HUES6 (cell line): ENCODE measurements around the gene ADGRV1.

ENCODE experiments used
- H3K27ac ChIP-seq: 2 replicates; pipeline ENCODE4 v1.7.0; 2013; ENCODE audit warnings: low read depth, mild to moderate bottlenecking, low read length, inconsistent platforms
- H3K27me3 ChIP-seq: 2 replicates; pipeline ENCODE4 v1.6.1; 2013; ENCODE audit warnings: low read length; ENCODE audit not compliant: control insufficient read depth, insufficient read depth
- H3K36me3 ChIP-seq: 2 replicates; pipeline ENCODE4 v1.6.1; 2013; ENCODE audit warnings: low read length; ENCODE audit not compliant: control insufficient read depth, insufficient read depth
- H3K4me1 ChIP-seq: 2 replicates; pipeline ENCODE4 v1.6.1; 2013; ENCODE audit warnings: low read length; ENCODE audit not compliant: control insufficient read depth, insufficient read depth
- H3K4me3 ChIP-seq: 2 replicates; pipeline ENCODE4 v1.5.1; 2013; ENCODE audit warnings: low read depth, low read length
- H3K9ac ChIP-seq: one replicate; pipeline ENCODE4 v1.6.1; 2013; ENCODE audit warnings: mild to moderate bottlenecking, low read length
- H3K9me3 ChIP-seq: 2 replicates; pipeline ENCODE4 v1.6.1; 2013; ENCODE audit warnings: low read depth, low read length; ENCODE audit not compliant: control insufficient read depth, insufficient read depth

The ADGRV1 gene

GRCh38 chr5:91123901-91124300 lies 565.3 kb downstream of the ADGRV1 start:
- Histone ChIP-seq H3K27ac (no peak overlapping the region), H3K4me3 (no peak overlapping the region), H3K9me3 (no peaks in the 10 kb centered on the region), H3K9ac (no peak overlapping the region), H3K4me1 (no peaks in the 10 kb centered on the region), H3K36me3 (no peaks in the 10 kb centered on the region), H3K27me3 (no peaks in the 10 kb centered on the region)

- H3K9ac ChIP-seq, result no peak overlapping the region
- no peak overlapping the region for H3K4me3 ChIP-seq
- H3K9me3 ChIP-seq, result no peaks in the 10 kb centered on the region
- H3K27me3 ChIP-seq, result no peaks in the 10 kb centered on the region
- no peaks in the 10 kb centered on the region for H3K36me3 ChIP-seq
- no peaks in the 10 kb centered on the region for H3K4me1 ChIP-seq
- no peak overlapping the region; the same call in 1 of the 2 replicates for H3K27ac ChIP-seq
These were observed 567.3 kb downstream of the ADGRV1 start for GRCh38 chr5:91125916-91126315.

DNA sequence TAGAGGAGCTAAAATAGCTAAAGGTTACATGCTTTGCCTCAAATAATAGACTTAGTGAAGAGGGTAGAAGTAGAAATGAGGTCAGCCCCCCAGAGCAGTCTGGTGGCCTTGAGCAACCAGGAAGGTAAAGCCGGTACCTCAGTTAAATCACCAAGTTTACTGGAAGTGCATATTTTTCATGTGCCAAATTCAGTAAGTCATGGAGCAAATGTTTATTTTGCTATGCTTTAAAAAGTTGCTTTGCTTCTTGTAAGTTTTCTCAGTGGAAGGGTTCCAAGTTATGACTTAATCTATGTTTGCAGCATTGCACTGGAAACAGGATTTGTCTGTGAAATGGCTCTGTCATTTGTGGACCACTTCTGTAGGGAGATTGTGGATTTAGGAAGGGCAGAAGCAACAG lies 567.9 kb downstream of the ADGRV1 start:
- no peak overlapping the region for H3K4me3 ChIP-seq
- H3K9ac ChIP-seq, result no peak overlapping the region
- no peaks in the 10 kb centered on the region for H3K36me3 ChIP-seq
- no peaks in the 10 kb centered on the region for H3K27me3 ChIP-seq
- no peaks in the 10 kb centered on the region for H3K4me1 ChIP-seq
- no peaks in the 10 kb centered on the region for H3K9me3 ChIP-seq
- no peak overlapping the region; the same call in 1 of the 2 replicates for H3K27ac ChIP-seq

- no peak overlapping the region for H3K27ac ChIP-seq
- H3K9me3 ChIP-seq, result no peaks in the 10 kb centered on the region
- no peaks in the 10 kb centered on the region for H3K27me3 ChIP-seq
- H3K4me3 ChIP-seq, result no peak overlapping the region
- no peaks in the 10 kb centered on the region for H3K36me3 ChIP-seq
- no peak overlapping the region for H3K9ac ChIP-seq
- H3K4me1 ChIP-seq, result no peaks in the 10 kb centered on the region
These were observed 568.3 kb downstream of the ADGRV1 start for GRCh38 chr5:91126888-91127287.

DNA sequence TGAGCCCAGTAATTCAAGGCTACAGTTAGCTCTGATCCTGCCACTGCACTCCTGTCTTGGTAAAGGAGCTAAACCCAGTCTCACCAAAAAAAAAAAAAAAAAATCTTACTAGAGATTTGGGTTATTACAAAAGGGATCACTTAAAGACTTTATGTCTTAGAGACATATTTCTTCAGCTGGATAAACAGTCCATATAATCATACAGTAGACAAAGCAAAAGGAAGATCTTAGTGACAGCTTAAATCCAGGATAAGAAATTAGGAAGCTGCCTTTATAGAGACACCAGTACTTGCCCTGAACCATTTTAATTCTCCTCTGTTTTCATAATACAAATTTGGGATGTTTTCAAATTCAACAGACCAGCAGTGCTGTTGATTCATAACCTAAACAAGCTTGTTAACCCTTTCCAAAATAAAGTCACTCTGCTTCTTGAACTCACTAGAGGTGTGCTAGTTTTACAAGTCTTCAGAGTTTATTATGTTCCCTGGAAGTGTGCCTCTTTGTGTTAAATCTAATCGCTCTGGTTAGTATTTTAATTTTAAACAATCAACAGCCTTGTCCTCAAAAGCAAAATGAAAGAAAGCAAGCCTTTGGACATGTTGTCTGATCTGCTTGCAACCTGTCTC lies 569.0 kb downstream of the ADGRV1 start:
- Histone ChIP-seq H3K4me1 (no peaks in the 10 kb centered on the region), H3K9me3 (no peaks in the 10 kb centered on the region), H3K9ac (no peak overlapping the region), H3K27ac (no peak overlapping the region), H3K36me3 (no peaks in the 10 kb centered on the region), H3K27me3 (no peaks in the 10 kb centered on the region), H3K4me3 (no peak overlapping the region)

DNA sequence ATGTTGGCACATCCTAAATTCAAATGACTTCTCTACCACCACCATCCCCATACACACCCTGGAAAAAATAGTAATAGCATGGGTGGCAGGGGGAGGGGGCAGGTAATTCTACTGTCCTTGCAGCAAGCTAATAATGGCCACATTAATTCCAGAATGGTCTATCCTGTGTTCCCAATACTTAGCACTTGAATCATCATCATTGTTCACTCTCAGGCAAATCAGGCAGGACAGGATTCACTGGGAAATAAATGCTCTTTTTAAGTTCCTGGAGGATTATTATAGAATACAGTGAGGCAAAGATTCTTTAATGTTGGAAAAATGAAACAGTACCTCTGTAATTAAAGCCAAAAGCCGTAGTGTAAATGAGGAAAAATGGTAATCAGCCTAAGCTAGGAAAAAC lies 570.0 kb downstream of the ADGRV1 start:
- H3K9ac ChIP-seq, result no peak overlapping the region
- H3K4me1 ChIP-seq, result no peaks in the 10 kb centered on the region
- no peaks in the 10 kb centered on the region for H3K9me3 ChIP-seq
- H3K27me3 ChIP-seq, result no peaks in the 10 kb centered on the region
- no peak overlapping the region for H3K4me3 ChIP-seq
- H3K36me3 ChIP-seq, result no peaks in the 10 kb centered on the region
- no peak overlapping the region for H3K27ac ChIP-seq

GRCh38 chr5:91129748-91130147 lies 571.2 kb downstream of the ADGRV1 start:
- H3K9me3 ChIP-seq, result no peaks in the 10 kb centered on the region
- H3K4me1 ChIP-seq, result no peaks in the 10 kb centered on the region; the same call in 1 of the 2 replicates
- no peaks in the 10 kb centered on the region for H3K36me3 ChIP-seq
- no peak overlapping the region for H3K9ac ChIP-seq
- H3K27ac ChIP-seq, result no peak overlapping the region
- no peak overlapping the region for H3K4me3 ChIP-seq
- H3K27me3 ChIP-seq, result no peaks in the 10 kb centered on the region

DNA sequence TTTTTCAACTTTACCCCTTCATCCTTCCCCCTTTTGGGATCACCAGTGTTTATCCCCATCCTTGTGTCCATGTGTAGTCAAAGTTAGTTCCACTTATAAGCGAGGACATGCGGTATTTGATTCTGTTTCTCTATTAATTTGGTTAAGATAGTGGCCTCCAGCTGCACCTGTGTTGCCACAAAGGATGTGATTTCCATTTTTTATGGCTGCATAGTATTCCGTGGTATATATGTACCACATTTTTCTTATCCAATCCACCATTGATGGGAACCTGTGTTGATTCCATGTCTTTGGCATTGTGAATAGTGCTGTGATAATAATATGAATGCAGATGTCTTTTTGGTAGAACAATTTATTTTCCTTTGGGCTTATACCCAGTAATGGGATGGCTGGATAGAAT lies 572.2 kb downstream of the ADGRV1 start:
- Histone ChIP-seq H3K27me3 (no peaks in the 10 kb centered on the region), H3K9me3 (no peaks in the 10 kb centered on the region), H3K4me1 (no peaks in the 10 kb centered on the region; the same call in 1 of the 2 replicates), H3K4me3 (no peak overlapping the region), H3K36me3 (no peaks in the 10 kb centered on the region), H3K9ac (no peak overlapping the region), H3K27ac (no peak overlapping the region)

- Histone ChIP-seq H3K9ac (no peak overlapping the region), H3K9me3 (no peaks in the 10 kb centered on the region), H3K4me3 (no peak overlapping the region), H3K27ac (no peak overlapping the region), H3K36me3 (no peaks in the 10 kb centered on the region), H3K27me3 (no peaks in the 10 kb centered on the region), H3K4me1 (no peaks in the 10 kb centered on the region; the same call in 1 of the 2 replicates)
These were observed 574.0 kb downstream of the ADGRV1 start for GRCh38 chr5:91132550-91132949.

DNA sequence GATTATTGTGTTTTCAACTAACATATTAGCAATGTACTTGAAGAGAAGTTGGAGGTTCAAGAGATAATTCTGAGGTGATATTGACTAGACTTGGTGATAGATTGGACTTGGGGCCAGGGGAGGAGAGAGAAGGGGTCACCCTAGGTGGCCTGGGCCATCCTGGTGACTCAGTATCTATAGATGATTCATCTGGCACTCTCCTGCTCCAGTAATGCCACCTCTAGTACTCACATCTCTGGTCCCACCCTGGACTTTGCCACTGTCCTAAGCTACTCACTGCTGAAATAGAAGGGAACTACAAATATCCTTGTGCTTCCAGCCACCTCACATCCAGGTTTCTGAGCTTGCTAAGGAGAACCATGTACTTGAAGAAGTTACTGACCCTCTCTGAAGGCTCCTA lies 574.6 kb downstream of the ADGRV1 start:
- no peaks in the 10 kb centered on the region for H3K27me3 ChIP-seq
- H3K4me3 ChIP-seq, result no peak overlapping the region
- no peaks in the 10 kb centered on the region for H3K9me3 ChIP-seq
- H3K9ac ChIP-seq, result no peak overlapping the region
- no peaks in the 10 kb centered on the region for H3K36me3 ChIP-seq
- H3K4me1 ChIP-seq, result no peaks in the 10 kb centered on the region; the same call in 1 of the 2 replicates
- no peak overlapping the region for H3K27ac ChIP-seq

- Histone ChIP-seq H3K4me3 (no peak overlapping the region), H3K27me3 (no peaks in the 10 kb centered on the region), H3K9ac (no peak overlapping the region), H3K4me1 (no peaks in the 10 kb centered on the region; the same call in 1 of the 2 replicates), H3K36me3 (no peaks in the 10 kb centered on the region), H3K27ac (no peak overlapping the region), H3K9me3 (no peaks in the 10 kb centered on the region)
These were observed 577.1 kb downstream of the ADGRV1 start for GRCh38 chr5:91135475-91136248.
